Endothelial cell of umbilical vein (primary cell): ENCODE data around the gene NWD2. TPM values are rescaled to one million over a fixed set of nuclear protein-coding genes. Genes with fewer than 3 reads are reported as not detected.

Source experiments
- BruUV-seq: library from RNA; stranded (reverse); fragments of 400-500 nt; replicated peaks from 2 replicates; lab custom pipeline; 2021; lab: Mats Ljungman, UMichigan
- CTCF ChIA-PET: fragments of 300-600, 350-600 bp; sonication (Branson Sonifier 250); formaldehyde crosslinking; loops from one replicate; lab custom pipeline; 2021; ENCODE audit warnings: antibody characterized with exemption, inconsistent platforms; lab: Charles Lee
- POLR2A ChIA-PET: fragments of 300-600, 350-600 bp; sonication (Branson Sonifier 250); formaldehyde crosslinking; loops from one replicate; lab custom pipeline; 2021; ENCODE audit warnings: antibody characterized with exemption, inconsistent platforms; lab: Charles Lee
- DNase-seq: peaks from one replicate; pipeline ENCODE4 v3.0.0-alpha.2; 2011; ENCODE audit warnings: low read depth, low spot score
- FAIRE-seq: peaks from 2 replicates; lab custom pipeline; 2011; peaks lifted over from hg19 to GRCh38; lab: Jason Lieb, UNC
- H2AFZ ChIP-seq: 2 replicates; pipeline ENCODE4 v1.6.0; 2012; ENCODE audit warnings: low read depth, low read length, control low read depth, inconsistent platforms
- H3K27ac ChIP-seq: 2 replicates; pipeline ENCODE4 v1.5.1; 2011; ENCODE audit warnings: low read depth, mild to moderate bottlenecking, control low read depth, low read length, moderate library complexity; ENCODE audit not compliant: insufficient read depth
- H3K27me3 ChIP-seq, 2 experiments: 2 replicates each; pipeline versions ENCODE4 v1.6.0 to v1.6.1; 2011; ENCODE audit warnings: low read length in 2 of 2, mixed read lengths in 1 of 2; ENCODE audit not compliant: control insufficient read depth in 2 of 2, insufficient read depth in 2 of 2
- H3K36me3 ChIP-seq, 2 experiments: 2 replicates in 1 of 2; 3 replicates in 1 of 2; pipeline ENCODE4 v1.5.1; 2011; ENCODE audit warnings: low read length in 2 of 2, mild to moderate bottlenecking in 1 of 2, moderate library complexity in 1 of 2; ENCODE audit not compliant: control insufficient read depth in 2 of 2, insufficient read depth in 2 of 2; ENCODE audit errors: extremely low read depth in 1 of 2
- H3K4me1 ChIP-seq: 3 replicates; pipeline ENCODE4 v1.5.1; 2011; ENCODE audit warnings: mild to moderate bottlenecking, low read length; ENCODE audit not compliant: control insufficient read depth, insufficient read depth; ENCODE audit errors: extremely low read depth
- H3K4me2 ChIP-seq: 2 replicates; pipeline ENCODE4 v1.6.1; 2011; ENCODE audit warnings: low read length, control low read depth, mixed read lengths; ENCODE audit not compliant: insufficient read depth
- H3K4me3 ChIP-seq, 3 experiments: fragments of 200-600 bp in 1 of 3; sonication (generic), shearing (Covaris generic) in 1 of 3; replicated peaks in 1 of 3; 2 replicates each; pipeline ENCODE4 v1.5.1; 2011 to 2016; ENCODE audit warnings: control low read depth in 3 of 3, low read length in 3 of 3, mild to moderate bottlenecking in 2 of 3, inconsistent platforms in 1 of 3, low read depth in 1 of 3, moderate library complexity in 1 of 3; ENCODE audit not compliant: insufficient read depth in 1 of 3
- H3K79me2 ChIP-seq: 2 replicates; pipeline ENCODE4 v1.6.0; 2012; ENCODE audit warnings: low read length, inconsistent platforms; ENCODE audit not compliant: control insufficient read depth, insufficient read depth
- H3K9ac ChIP-seq: replicated peaks from 2 replicates; pipeline ENCODE3; 2011; ENCODE audit warnings: low read length, control low read depth; ENCODE audit not compliant: insufficient read depth; ENCODE audit errors: extremely low read depth
- H3K9me1 ChIP-seq: replicated peaks from 3 replicates; pipeline ENCODE4 v1.6.0; 2011; ENCODE audit warnings: mild to moderate bottlenecking, low read length; ENCODE audit not compliant: control insufficient read depth, insufficient read depth; ENCODE audit errors: extremely low read depth
- H3K9me3 ChIP-seq: replicated peaks from 2 replicates; pipeline ENCODE4 v1.5.1; 2012; ENCODE audit warnings: low read length, inconsistent platforms; ENCODE audit not compliant: control insufficient read depth, insufficient read depth
- H4K20me1 ChIP-seq: replicated peaks from 2 replicates; pipeline ENCODE3; 2011; ENCODE audit warnings: mild to moderate bottlenecking, low read length; ENCODE audit not compliant: control insufficient read depth, insufficient read depth; ENCODE audit errors: extremely low read depth
- CTCF ChIP-seq, 2 donors: IDR thresholded peaks; 1 replicate in 1 of 2; 2 replicates in 1 of 2; pipeline ENCODE4 v1.5.1; 2011; ENCODE audit warnings: low read length in 2 of 2, mild to moderate bottlenecking in 2 of 2, moderate library complexity in 2 of 2, control low read depth in 1 of 2, inconsistent platforms in 1 of 2, low read depth in 1 of 2; ENCODE audit not compliant: insufficient read depth in 1 of 2; ENCODE audit errors: extremely low read depth in 1 of 2
- EZH2 ChIP-seq: IDR thresholded peaks from 2 replicates; pipeline ENCODE4 v1.6.1; 2012; ENCODE audit warnings: borderline replicate concordance, low read depth, mild to moderate bottlenecking, moderate library complexity, low read length, inconsistent platforms; ENCODE audit not compliant: severe bottlenecking
- FOS ChIP-seq: IDR thresholded peaks from 2 replicates; pipeline ENCODE4 v1.6.1; 2011; ENCODE audit warnings: mild to moderate bottlenecking, low read length, moderate library complexity, borderline replicate concordance; ENCODE audit not compliant: insufficient read depth
- GATA2 ChIP-seq: IDR thresholded peaks from 2 replicates; pipeline ENCODE4 v1.7.0; 2011; ENCODE audit warnings: low read depth, mild to moderate bottlenecking, moderate library complexity, mixed read lengths, low read length; ENCODE audit not compliant: insufficient read length, insufficient read depth
- JUN ChIP-seq: IDR thresholded peaks from 2 replicates; pipeline ENCODE4 v1.6.1; 2011; ENCODE audit warnings: borderline replicate concordance, low read depth; ENCODE audit not compliant: insufficient read length, insufficient read depth
- MYC ChIP-seq: IDR thresholded peaks from one replicate; pipeline ENCODE4 v1.6.1; 2011; ENCODE audit warnings: mild to moderate bottlenecking, low read depth, low read length
- POLR2A ChIP-seq: IDR thresholded peaks from 2 replicates; pipeline ENCODE4 v1.6.1; 2012; ENCODE audit warnings: low read depth, mild to moderate bottlenecking, control low read depth, low read length
- POLR2AphosphoS5 ChIP-seq: IDR thresholded peaks from 2 replicates; pipeline ENCODE4 v1.6.1; 2012; ENCODE audit warnings: low read depth, mild to moderate bottlenecking, control low read depth, low read length, moderate library complexity; ENCODE audit not compliant: insufficient read depth
- dilution Hi-C: fragments of 300-500 bp; cut with MboI; formaldehyde crosslinking; loops from one replicate; pipeline ENCODE4 v1.15.0; 2019; ENCODE audit warnings: low sequenced_read_pairs; ENCODE audit not compliant: extremely low pct_ligation_motif_present
- intact Hi-C: fragments of 100-400 bp; cut with micrococcal nuclease; formaldehyde crosslinking; loops from one replicate; pipeline ENCODE4 v1.10.0; 2022
- polyA plus RNA-seq, 4 experiments: library from polyadenylated mRNA; depleted of rRNA in 3 of 4; stranded (reverse) in 3 of 4; unstranded in 1 of 4; fragments of >200 nt; gene quantifications; 2 replicates each; pipeline versions ENCODE4 v1.2.1 to v1.2.3, GENCODE V29; 2011 to 2012; ENCODE audit warnings: missing spikeins in 1 of 4
- total RNA-seq: library from RNA; stranded (reverse); gene quantifications from 2 replicates; pipeline ENCODE4 v1.2.3, GENCODE V29; 2021
- TF ChIP-seq, protein P1 (sequence below): IDR thresholded peaks from 2 replicates; pipeline ENCODE4 v1.6.1; 2011; ENCODE audit not compliant: insufficient read depth, insufficient read length

Gene NWD2
- total and polyA plus RNA-seq, 2 donors (not counting 3 experiments of a cell fraction or from before 2014, with no cell fraction given), result not detected

GRCh38 chr4:37304612-37305011, 60.1 kb downstream of the NWD2 start:
- H3K4me3 ChIP-seq, result no peak overlapping the region
- FAIRE-seq (no peak), DNase-seq (no peak)
- H3K79me2 ChIP-seq, result no peaks in the 10 kb centered on the region
- no TSS peak for BruUV-seq
- ChIA-PET CTCF (no interaction called here), POLR2A (no interaction called here)
- no peak overlapping the region for H3K4me2 ChIP-seq
- H3K27me3 ChIP-seq, result no peaks in the 10 kb centered on the region
- intact Hi-C loops (no loop called here), dilution Hi-C loops (no loop called here)
- no peak overlapping the region for H3K27ac ChIP-seq
- no peaks in the 10 kb centered on the region for H3K9me1 ChIP-seq
- H3K4me1 ChIP-seq, result no peaks in the 10 kb centered on the region
- H2AFZ ChIP-seq, result no peak overlapping the region
- no peaks in the 10 kb centered on the region for H4K20me1 ChIP-seq
- no peaks in the 10 kb centered on the region for H3K36me3 ChIP-seq
- H3K9me3 ChIP-seq, result no peaks in the 10 kb centered on the region
- no peak overlapping the region for H3K9ac ChIP-seq
- TF ChIP-seq, protein P1, sequence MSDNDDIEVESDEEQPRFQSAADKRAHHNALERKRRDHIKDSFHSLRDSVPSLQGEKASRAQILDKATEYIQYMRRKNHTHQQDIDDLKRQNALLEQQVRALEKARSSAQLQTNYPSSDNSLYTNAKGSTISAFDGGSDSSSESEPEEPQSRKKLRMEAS, result no peak
- TF ChIP-seq EZH2 (no peak), POLR2AphosphoS5 (no peak), CTCF (IDR thresholded peaks at IDR 0.05; ENCODE audit: extremely low read depth in 1 of 2, insufficient read depth in 1 of 2, low read depth in 1 of 2, low read length in 2 of 2) (no peak), MYC (no peak), JUN (no peak), GATA2 (no peak), POLR2A (no peak), FOS (no peak)
